K562 (cell line): ENCODE data around the gene ITGA3. TPM values are rescaled to one million over a fixed set of nuclear protein-coding genes. Genes with fewer than 3 reads are reported as not detected.

Experiments used
- ATAC-seq: fragments of 200-7000 bp; cut with Tn5 transposase; 3 replicates; pipeline ENCODE4 v1.9.1; 2020; ENCODE audit warnings: moderate library complexity
- BruUV-seq: library from RNA; stranded (reverse); fragments of 400-500 nt; replicated peaks from 2 replicates; lab custom pipeline; 2021; lab: Mats Ljungman, UMichigan
- CTCF ChIA-PET: fragments of 300-600 bp; formaldehyde crosslinking; extraction: SDS; loops from one replicate; lab custom pipeline; 2021; ENCODE audit warnings: low intra/inter-chr PET ratio; lab: Yijun Ruan, JAX
- POLR2A ChIA-PET: fragments of 300-600, 350-650 bp; sonication (Branson Sonifier 250); formaldehyde crosslinking; extraction: SDS; loops from one replicate; lab custom pipeline; 2021; ENCODE audit warnings: antibody characterized with exemption, inconsistent platforms; lab: Yijun Ruan, JAX
- DNase-seq, 4 experiments: peaks; one replicate each; pipeline versions ENCODE4 v3.0.0 to v3.0.0-alpha.2; 2011 to 2018; ENCODE audit warnings: low spot score in 3 of 4, mixed read lengths in 3 of 4; ENCODE audit errors: extremely low read depth in 1 of 4
- FAIRE-seq: peaks from 2 replicates; lab custom pipeline; 2011; peaks lifted over from hg19 to GRCh38; lab: Jason Lieb, UNC
- H2AFZ ChIP-seq: 2 replicates; pipeline ENCODE4 v1.6.0; 2011; ENCODE audit warnings: low read depth, low read length, control low read depth, inconsistent platforms
- H3K27ac ChIP-seq: fragments of 200-600 bp; 3 replicates; pipeline ENCODE4 v1.8.0; 2011; ENCODE audit warnings: low read depth, mild to moderate bottlenecking, control low read depth, inconsistent platforms, low read length, moderate library complexity, mixed read lengths; ENCODE audit errors: extremely low read depth
- H3K27me3 ChIP-seq, 2 experiments: fragments of 300-600 bp in 1 of 2; 2 replicates in 1 of 2; 3 replicates in 1 of 2; pipeline versions ENCODE4 v1.6.0 to v1.8.0; 2011; ENCODE audit warnings: inconsistent platforms in 2 of 2, low read length in 2 of 2, mild to moderate bottlenecking in 1 of 2, mixed read lengths in 1 of 2, moderate library complexity in 1 of 2; ENCODE audit not compliant: control insufficient read depth in 2 of 2, insufficient read depth in 2 of 2
- H3K36me3 ChIP-seq: fragments of 300-600 bp; 3 replicates; pipeline ENCODE4 v1.8.0; 2011; ENCODE audit warnings: mild to moderate bottlenecking, low read length, inconsistent platforms; ENCODE audit not compliant: control insufficient read depth, insufficient read depth
- H3K4me1 ChIP-seq, 2 experiments: fragments of 200-600 bp in 1 of 2; replicated peaks in 1 of 2; 2 replicates in 1 of 2; 3 replicates in 1 of 2; pipeline versions ENCODE4 v1.5.1 to v1.8.0; 2011; ENCODE audit warnings: inconsistent platforms in 2 of 2, low read length in 2 of 2, mild to moderate bottlenecking in 1 of 2, mixed read lengths in 1 of 2, moderate library complexity in 1 of 2; ENCODE audit not compliant: control insufficient read depth in 2 of 2, insufficient read depth in 2 of 2
- H3K4me2 ChIP-seq: 2 replicates; pipeline ENCODE4 v1.6.1; 2011; ENCODE audit warnings: low read length, control low read depth, inconsistent platforms, mixed read lengths; ENCODE audit not compliant: insufficient read depth
- H3K4me3 ChIP-seq: fragments of 200-600 bp; sonication (generic), shearing (Covaris generic); 2 replicates; pipeline ENCODE4 v1.5.1; 2016; ENCODE audit warnings: control low read depth, inconsistent platforms
- H3K79me2 ChIP-seq: fragments of 200-600 bp; 3 replicates; pipeline ENCODE4 v1.8.0; 2011; ENCODE audit warnings: low read length, inconsistent platforms; ENCODE audit not compliant: control insufficient read depth, insufficient read depth
- H3K9ac ChIP-seq, 2 experiments: 2 replicates each; pipeline versions ENCODE4 v1.6.0 to v1.6.1; 2011; ENCODE audit warnings: low read depth in 2 of 2, low read length in 2 of 2, control low read depth in 1 of 2, inconsistent platforms in 1 of 2, mild to moderate bottlenecking in 1 of 2, mixed read lengths in 1 of 2; ENCODE audit not compliant: insufficient read depth in 1 of 2
- H3K9me1 ChIP-seq: one replicate; pipeline ENCODE4 v1.6.0; 2011; ENCODE audit warnings: inconsistent platforms, mild to moderate bottlenecking, low read length, moderate library complexity; ENCODE audit not compliant: control insufficient read depth, insufficient read depth
- H3K9me3 ChIP-seq: replicated peaks from 2 replicates; pipeline ENCODE4 v1.5.1; 2011; ENCODE audit warnings: low read depth, low read length, inconsistent platforms; ENCODE audit not compliant: control insufficient read depth, insufficient read depth
- H4K20me1 ChIP-seq: replicated peaks from 2 replicates; pipeline ENCODE4 v1.6.1; 2011; ENCODE audit warnings: low read length, inconsistent platforms, mixed read lengths; ENCODE audit not compliant: control insufficient read depth, insufficient read depth
- CTCFL ChIP-seq: IDR thresholded peaks from 2 replicates; pipeline ENCODE4 v1.6.1; 2011; ENCODE audit warnings: borderline replicate concordance, low read depth, mild to moderate bottlenecking, moderate library complexity, low read length; ENCODE audit not compliant: insufficient read depth, poor library complexity, severe bottlenecking
- ELK3 ChIP-seq: fragments of 450-650 bp; formaldehyde crosslinking; IDR thresholded peaks from 2 replicates; pipeline ENCODE4 v1.4.0; 2020; ENCODE audit warnings: mild to moderate bottlenecking
- ESRRB ChIP-seq: fragments of 250-450 bp; sonication (Bioruptor Pico); IDR thresholded peaks from 2 replicates; pipeline ENCODE4 v1.5.0; 2020; ENCODE audit warnings: mild to moderate bottlenecking, moderate library complexity, borderline replicate concordance
- GTF2A2 ChIP-seq: IDR thresholded peaks from 2 replicates; pipeline ENCODE4 v1.6.1; 2016; ENCODE audit warnings: mild to moderate bottlenecking, missing genetic modification characterization, missing compliant biosample characterization
- HEY1 ChIP-seq: fragments of 250-450 bp; sonication (Bioruptor Pico); IDR thresholded peaks from 2 replicates; pipeline ENCODE4 v1.5.0; 2020; ENCODE audit warnings: mild to moderate bottlenecking, moderate library complexity, borderline replicate concordance
- HMG20A ChIP-seq: fragments of 450-650 bp; formaldehyde crosslinking; conservative IDR thresholded peaks from 2 replicates; pipeline ENCODE4 v1.4.0; 2020; ENCODE audit warnings: mild to moderate bottlenecking, mixed read lengths
- KLF13 ChIP-seq: fragments of 450-650 bp; IDR thresholded peaks from 2 replicates; pipeline ENCODE4 v1.6.1; 2016; ENCODE audit warnings: missing genetic modification characterization, low read depth, mild to moderate bottlenecking, missing compliant biosample characterization, moderate library complexity, borderline replicate concordance
- MCM5 ChIP-seq: fragments of 450-650 bp; IDR thresholded peaks from 2 replicates; pipeline ENCODE4 v1.6.1; 2016; ENCODE audit warnings: low read depth
- NFIX ChIP-seq: fragments of 250-450 bp; sonication (Bioruptor Pico); IDR thresholded peaks from 2 replicates; pipeline ENCODE4 v1.4.0; 2020; ENCODE audit warnings: low read depth, mild to moderate bottlenecking, moderate library complexity
- SMARCE1 ChIP-seq: fragments of 450-650 bp; IDR thresholded peaks from 2 replicates; pipeline ENCODE4 v1.7.1; 2016; ENCODE audit warnings: mild to moderate bottlenecking
- ZNF398 ChIP-seq: fragments of 250-450 bp; sonication (Bioruptor Pico); IDR thresholded peaks from 2 replicates; pipeline ENCODE4 v1.8.0; 2021; ENCODE audit warnings: moderate library complexity, mild to moderate bottlenecking, inconsistent platforms
- ZNF511 ChIP-seq: sonication (generic); formaldehyde crosslinking; IDR thresholded peaks from 2 replicates; pipeline ENCODE4 v1.8.0; 2022; ENCODE audit warnings: mild to moderate bottlenecking, missing genetic modification reagents
- WGBS: fragments of 100-300 bp; shearing (Covaris generic); methylation state at CpG from one replicate; pipeline ENCODE4 v1.1.6; 2016; ENCODE audit warnings: low coverage, mixed read lengths; ENCODE audit not compliant: insufficient coverage; ENCODE audit errors: missing lambda C conversion rate; 5-methylcytosine and 5-hydroxymethylcytosine counted together
- in situ Hi-C: fragments of 300-500 bp; cut with MboI; formaldehyde crosslinking; loops from 4 replicates; pipeline ENCODE4 v1.15.0; 2018; ENCODE audit warnings: inconsistent platforms, mixed read lengths
- intact Hi-C: fragments of 100-400 bp; cut with micrococcal nuclease; formaldehyde crosslinking; loops from 2 replicates; pipeline ENCODE4 v1.14.2; 2022
- polyA plus RNA-seq, 8 experiments: library from polyadenylated mRNA; depleted of rRNA in 4 of 8; stranded (reverse) in 5 of 8; unstranded in 3 of 8; fragments of >200 nt; fragmentation: Nextera tagmentation in 2 of 8; fragmentation: Illumina TruSeq in 1 of 8; extraction: Ambion mirVana in 2 of 8; extraction: Trizol in 1 of 8; gene quantifications; 2 replicates each; pipeline versions ENCODE4 v1.2.1 to v1.2.3, GENCODE V29; 2011 to 2014; ENCODE audit warnings: inconsistent platforms in 1 of 8, missing spikeins in 1 of 8
- total RNA-seq, 7 experiments: library from RNA; depleted of rRNA in 6 of 7; stranded (reverse); fragments of >200 nt in 6 of 7; fragmentation: Illumina TruSeq in 2 of 7; extraction: Trizol in 2 of 7; gene quantifications; 2 replicates each; pipeline versions ENCODE4 v1.2.1 to v1.2.3, GENCODE V29; 2011 to 2021; ENCODE audit warnings: low replicate concordance in 1 of 7

ITGA3 gene
- total and polyA plus RNA-seq, 9 of the 15 experiments (the other 6 are each of a cell fraction or from before 2014, with no cell fraction given) = 0.03 to 0.75 (median 0.14) TPM; not detected in 2

- H3K9me1 ChIP-seq = no peaks in the 10 kb centered on the region
- no peak overlapping the region for H3K4me3 ChIP-seq
- intact Hi-C loops = no loop called here
- DNase-seq (no peak), ATAC-seq (no peak), FAIRE-seq (no peak)
- in situ Hi-C loops = no loop called here
- H3K27ac ChIP-seq = no peak overlapping the region
- H4K20me1 ChIP-seq = no peaks in the 10 kb centered on the region; the same call in 1 of the 2 replicates
- WGBS = 3% methylated on average over 5 of the region's 5 CpGs
- no peak overlapping the region for H3K4me2 ChIP-seq
- H3K4me1 ChIP-seq = no peaks in the 10 kb centered on the region
- ChIA-PET POLR2A (no interaction called here), CTCF (no interaction called here)
- H3K27me3 ChIP-seq = peaks cover 0 to 28% of the 10 kb centered on the region in 2 experiments; a peak in 2 of 5 replicates
- no peaks in the 10 kb centered on the region for H3K79me2 ChIP-seq
- no peaks in the 10 kb centered on the region for H3K36me3 ChIP-seq
- no TSS peak for BruUV-seq
- no peaks in the 10 kb centered on the region for H3K9me3 ChIP-seq
- no peak overlapping the region for H3K9ac ChIP-seq
- H2AFZ ChIP-seq = no peak overlapping the region
- no peak for TF ChIP-seq CTCFL
- no peak for TF ChIP-seq ZNF398 (CRISPR knock-in tag)
- TF ChIP-seq MCM5 = no peak
- TF ChIP-seq KLF13 (tag) = no peak
- TF ChIP-seq ELK3 (CRISPR knock-in tag) = no peak
- no peak for TF ChIP-seq HEY1 (CRISPR knock-in tag)
- no peak for TF ChIP-seq NFIX
- no peak for TF ChIP-seq ZNF511 (CRISPR knock-in tag)
- TF ChIP-seq ESRRB = no peak
- TF ChIP-seq GTF2A2 (tag) = no peak
- no peak for TF ChIP-seq SMARCE1
- no peak for TF ChIP-seq HMG20A
Observed at GRCh38 chr17:50044483-50044882, 11.4 kb upstream of the ITGA3 start.
